HEK293T (cell line): ENCODE measurements around the gene NNT.

Source experiments
- BHLHE40 ChIP-seq: fragments of 450-650 bp; IDR thresholded peaks from 2 replicates; pipeline ENCODE4 v1.6.1; 2016; ENCODE audit warnings: mild to moderate bottlenecking, moderate library complexity, borderline replicate concordance
- FOXK2 ChIP-seq: fragments of 450-650 bp; IDR thresholded peaks from 2 replicates; pipeline ENCODE4 v1.6.1; 2016; ENCODE audit warnings: mild to moderate bottlenecking
- SUZ12 ChIP-seq: fragments of 450-650 bp; IDR thresholded peaks from 2 replicates; pipeline ENCODE4 v1.6.1; 2016; ENCODE audit warnings: mild to moderate bottlenecking

- no peak for TF ChIP-seq FOXK2
- TF ChIP-seq BHLHE40 = no peak
- no peak for TF ChIP-seq SUZ12
Measured at GRCh38 chr5:43620944-43621505, 18.0 kb downstream of the NNT start.
